Mucosa of rectum (tissue), 2 donors: ENCODE results near the gene GLIPR1L2.

ENCODE experiments used
- H3K27ac ChIP-seq, 2 donors: one replicate each; pipeline ENCODE4 v1.7.0; 2013; ENCODE audit warnings: inconsistent platforms in 2 of 2, low read depth in 2 of 2, low read length in 2 of 2
- H3K27me3 ChIP-seq, 2 donors: one replicate each; pipeline ENCODE4 v1.7.0; 2013; ENCODE audit warnings: low read length in 2 of 2; ENCODE audit not compliant: control insufficient read depth in 2 of 2, insufficient read depth in 2 of 2
- H3K36me3 ChIP-seq, 2 donors: one replicate each; pipeline ENCODE4 v1.7.0; 2013; ENCODE audit warnings: low read length in 2 of 2; ENCODE audit not compliant: control insufficient read depth in 2 of 2, insufficient read depth in 2 of 2
- H3K4me1 ChIP-seq, 2 donors: one replicate each; pipeline ENCODE4 v1.7.0; 2013; ENCODE audit warnings: low read length in 2 of 2, mild to moderate bottlenecking in 1 of 2; ENCODE audit not compliant: control insufficient read depth in 2 of 2, insufficient read depth in 2 of 2
- H3K4me3 ChIP-seq, 2 donors: one replicate each; pipeline ENCODE4 v1.7.0; 2013; ENCODE audit warnings: low read length in 2 of 2
- H3K9ac ChIP-seq, 2 donors: one replicate each; pipeline ENCODE4 v1.7.0; 2013; ENCODE audit warnings: low read length in 2 of 2, low read depth in 1 of 2, mild to moderate bottlenecking in 1 of 2
- H3K9me3 ChIP-seq, 2 donors: one replicate each; pipeline ENCODE4 v1.7.0; 2013; ENCODE audit warnings: low read length in 2 of 2; ENCODE audit not compliant: control insufficient read depth in 2 of 2
- donor health status: healthy.
- donor health status: Normal muscosa, but diverticular disease.

Gene GLIPR1L2

GRCh38 chr12:75471902-75472890, 81.3 kb downstream of the GLIPR1L2 start:
- H3K27me3 ChIP-seq, result no peaks in the 10 kb centered on the region
- H3K4me1 ChIP-seq, result no peaks in the 10 kb centered on the region
- no peak overlapping the region for H3K27ac ChIP-seq
- no peak overlapping the region for H3K4me3 ChIP-seq
- H3K9me3 ChIP-seq, result no peaks in the 10 kb centered on the region
- H3K36me3 ChIP-seq, result no peaks in the 10 kb centered on the region
- no peak overlapping the region for H3K9ac ChIP-seq

- no peaks in the 10 kb centered on the region for H3K27me3 ChIP-seq
- H3K27ac ChIP-seq, result no peak overlapping the region
- no peaks in the 10 kb centered on the region for H3K9me3 ChIP-seq
- no peaks in the 10 kb centered on the region for H3K36me3 ChIP-seq
- H3K4me3 ChIP-seq, result no peak overlapping the region
- H3K4me1 ChIP-seq, result peaks cover 0 to 1% of the 10 kb centered on the region in 2 donors
- no peak overlapping the region for H3K9ac ChIP-seq
These were observed 83.2 kb downstream of the GLIPR1L2 start for GRCh38 chr12:75474116-75474515.

GRCh38 chr12:75476071-75476470, 85.2 kb downstream of the GLIPR1L2 start:
- H3K9ac ChIP-seq, result no peak overlapping the region
- H3K4me3 ChIP-seq, result no peak overlapping the region
- peaks cover 0 to 2% of the 10 kb centered on the region in 2 donors for H3K4me1 ChIP-seq
- H3K9me3 ChIP-seq, result no peaks in the 10 kb centered on the region
- no peaks in the 10 kb centered on the region for H3K27me3 ChIP-seq
- no peaks in the 10 kb centered on the region for H3K36me3 ChIP-seq
- no peak overlapping the region for H3K27ac ChIP-seq

- no peak overlapping the region for H3K9ac ChIP-seq
- H3K27ac ChIP-seq, result no peak overlapping the region
- no peak overlapping the region for H3K4me3 ChIP-seq
- no peaks in the 10 kb centered on the region for H3K36me3 ChIP-seq
- no peaks in the 10 kb centered on the region for H3K27me3 ChIP-seq
- peaks cover 0 to 6% of the 10 kb centered on the region in 2 donors for H3K4me1 ChIP-seq
- H3K9me3 ChIP-seq, result no peaks in the 10 kb centered on the region
These were observed 86.2 kb downstream of the GLIPR1L2 start for GRCh38 chr12:75477137-75477536.

GRCh38 chr12:75478116-75478794, 87.4 kb downstream of the GLIPR1L2 start:
- H3K9me3 ChIP-seq, result no peaks in the 10 kb centered on the region
- H3K9ac ChIP-seq, result no peak overlapping the region
- H3K4me1 ChIP-seq, result peaks cover 0 to 6% of the 10 kb centered on the region in 2 donors
- no peaks in the 10 kb centered on the region for H3K36me3 ChIP-seq
- no peaks in the 10 kb centered on the region for H3K27me3 ChIP-seq
- H3K4me3 ChIP-seq, result no peak overlapping the region
- peak overlapping the region; percentile 13 to 30 for H3K27ac ChIP-seq

- no peaks in the 10 kb centered on the region for H3K27me3 ChIP-seq
- H3K27ac ChIP-seq, result peak overlapping the region; percentile 72 to 80
- no peaks in the 10 kb centered on the region for H3K36me3 ChIP-seq
- peak overlapping the region in 1 of 2 donors; percentile 48 for H3K9ac ChIP-seq
- no peaks in the 10 kb centered on the region for H3K9me3 ChIP-seq
- H3K4me1 ChIP-seq, result peaks cover 0 to 6% of the 10 kb centered on the region in 2 donors
- peak overlapping the region in 1 of 2 donors; percentile 74 for H3K4me3 ChIP-seq
These were observed 89.1 kb downstream of the GLIPR1L2 start for GRCh38 chr12:75479963-75480461.

GRCh38 chr12:75480469-75480949, 89.6 kb downstream of the GLIPR1L2 start, which contains the start of gene GLIPR1:
Gene GLIPR1, plus strand, starts transcription at chr12:75480755. Its CDS starts 126 bp downstream, at chr12:75480881.
- H3K9ac ChIP-seq, result peak within 1 kb of the TSS; percentile 26 to 64
- no peaks in the 10 kb centered on the region for H3K36me3 ChIP-seq
- H3K27ac ChIP-seq, result peak within 1 kb of the TSS; percentile 72 to 80
- H3K9me3 ChIP-seq, result no peaks in the 10 kb centered on the region
- peak within 1 kb of the TSS; percentile 65 to 74 for H3K4me3 ChIP-seq
- no peaks in the 10 kb centered on the region for H3K27me3 ChIP-seq
- peaks cover 0 to 6% of the 10 kb centered on the region in 2 donors for H3K4me1 ChIP-seq

GRCh38 chr12:75481013-75481705, 90.3 kb downstream of the GLIPR1L2 start:
- H3K9me3 ChIP-seq, result no peaks in the 10 kb centered on the region
- no peaks in the 10 kb centered on the region for H3K36me3 ChIP-seq
- H3K9ac ChIP-seq, result peak overlapping the region; percentile 26 to 64
- H3K27me3 ChIP-seq, result no peaks in the 10 kb centered on the region
- peaks cover 0 to 6% of the 10 kb centered on the region in 2 donors for H3K4me1 ChIP-seq
- peak overlapping the region; percentile 72 to 80 for H3K27ac ChIP-seq
- peak overlapping the region; percentile 65 to 74 for H3K4me3 ChIP-seq

- Histone ChIP-seq H3K9ac (peak overlapping the region in 1 of 2 donors; percentile 48), H3K4me3 (peak overlapping the region; percentile 65 to 74), H3K9me3 (no peaks in the 10 kb centered on the region), H3K27me3 (no peaks in the 10 kb centered on the region), H3K36me3 (no peaks in the 10 kb centered on the region), H3K27ac (peak overlapping the region; percentile 72 to 80), H3K4me1 (peaks cover 0 to 6% of the 10 kb centered on the region in 2 donors)
These were observed 90.9 kb downstream of the GLIPR1L2 start for GRCh38 chr12:75481774-75482173.
